BLaER1 treated with 17β-estradiol and CSF1 and Interleukin-3, amounts not matched to agents 10 nM and 100 nM (cell line): ENCODE measurements around the gene ERBB4.

Experiments used
- H3K27ac ChIP-seq, 11 experiments: shearing (Covaris generic); formaldehyde crosslinking; 2 replicates each; pipeline ENCODE4 v1.8.1; 2022
- H3K27me3 ChIP-seq, 11 experiments: shearing (Covaris generic); formaldehyde crosslinking; 2 replicates each; pipeline ENCODE4 v1.8.1; 2022
- H3K36me3 ChIP-seq, 11 experiments: shearing (Covaris generic); formaldehyde crosslinking; 2 replicates each; pipeline ENCODE4 v1.8.1; 2022
- H3K4me1 ChIP-seq, 10 experiments: shearing (Covaris generic); formaldehyde crosslinking; 2 replicates each; pipeline ENCODE4 v1.8.1; 2022
- H3K4me2 ChIP-seq, 11 experiments: shearing (Covaris generic); formaldehyde crosslinking; 2 replicates each; pipeline ENCODE4 v1.8.1; 2022
- H3K4me3 ChIP-seq, 10 experiments: shearing (Covaris generic); formaldehyde crosslinking; 2 replicates each; pipeline ENCODE4 v1.8.1; 2022
- H3K9ac ChIP-seq, 11 experiments: shearing (Covaris generic); formaldehyde crosslinking; 2 replicates each; pipeline ENCODE4 v1.8.1; 2022
- H3K9me3 ChIP-seq, 11 experiments: shearing (Covaris generic); formaldehyde crosslinking; replicated peaks in 1 of 11; 2 replicates each; pipeline ENCODE4 v1.8.1; 2022
- H4K20me1 ChIP-seq, 11 experiments: shearing (Covaris generic); formaldehyde crosslinking; 2 replicates each; pipeline ENCODE4 v1.8.1; 2022
- Cebpa-rat ChIP-seq, 11 experiments: shearing (Covaris generic); IDR thresholded peaks; 2 replicates each; pipeline ENCODE4 v1.8.1; 2022

ERBB4 gene

DNA sequence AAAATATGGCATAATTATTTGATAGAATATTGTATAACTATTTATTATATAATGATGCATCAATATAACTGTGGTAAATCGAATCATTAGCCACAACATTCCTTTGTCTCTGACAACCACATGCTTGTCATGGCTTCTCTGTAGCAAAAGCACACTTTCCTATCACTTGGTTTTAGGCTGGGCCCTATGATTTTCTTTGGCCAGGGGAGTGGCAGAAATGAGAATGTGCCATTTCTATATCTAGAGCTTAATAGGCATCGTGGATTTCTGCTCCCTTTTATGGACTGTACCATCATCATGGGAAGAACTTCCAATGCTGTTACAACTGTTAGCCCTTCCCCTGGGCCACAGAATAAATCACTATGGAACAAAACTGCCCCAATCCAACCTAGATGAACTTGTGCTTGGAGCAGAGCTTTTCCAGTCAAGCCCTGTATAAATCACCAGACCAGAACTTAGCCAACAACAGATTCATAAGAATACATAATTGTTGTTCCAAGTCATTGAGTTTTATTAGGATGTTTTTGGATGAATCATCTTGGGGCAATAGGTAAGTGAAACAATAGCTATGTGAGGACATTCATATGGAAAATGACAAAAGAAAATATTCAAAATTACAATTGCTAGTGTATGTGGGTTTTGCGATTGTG, 715.8 kb downstream of the ERBB4 start:
- Histone ChIP-seq H3K4me3 (no peak overlapping the region), H3K27ac (no peak overlapping the region)
- no peak for TF ChIP-seq Cebpa-rat (IDR thresholded peaks at IDR 0.05)

DNA sequence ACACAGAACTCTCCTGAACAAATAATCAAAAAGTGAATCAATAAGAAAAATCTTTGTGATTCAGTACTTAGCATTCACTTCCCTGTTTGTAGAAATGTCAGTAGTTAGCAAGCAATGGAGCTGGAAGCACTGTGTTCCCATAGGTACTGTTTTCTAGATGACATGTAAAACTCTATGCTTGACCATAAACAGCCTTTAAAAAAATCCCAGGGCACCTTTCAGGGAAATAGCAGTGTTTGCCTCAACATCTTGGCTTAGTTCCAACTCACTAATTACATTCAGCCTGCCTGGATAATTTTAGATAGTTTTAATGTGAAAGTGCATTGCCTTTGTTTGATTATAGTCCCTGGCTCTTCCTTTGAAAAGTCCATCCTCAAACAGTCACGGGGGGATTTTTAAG, 721.8 kb downstream of the ERBB4 start:
- no peak for TF ChIP-seq Cebpa-rat (IDR thresholded peaks at IDR 0.05)

More for the DNA sequence above, 715.8 kb downstream of the ERBB4 start:
- Histone ChIP-seq H3K9me3 (peaks cover 0 to 4% (median 0%) of the 10 kb centered on the region in 11 experiments; a peak in 1 of 22 replicates), H3K27me3 (no peaks in the 10 kb centered on the region), H3K36me3 (no peaks in the 10 kb centered on the region), H3K4me1 (no peaks in the 10 kb centered on the region), H4K20me1 (no peaks in the 10 kb centered on the region), H3K9ac (no peak overlapping the region), H3K4me2 (no peak overlapping the region)

DNA sequence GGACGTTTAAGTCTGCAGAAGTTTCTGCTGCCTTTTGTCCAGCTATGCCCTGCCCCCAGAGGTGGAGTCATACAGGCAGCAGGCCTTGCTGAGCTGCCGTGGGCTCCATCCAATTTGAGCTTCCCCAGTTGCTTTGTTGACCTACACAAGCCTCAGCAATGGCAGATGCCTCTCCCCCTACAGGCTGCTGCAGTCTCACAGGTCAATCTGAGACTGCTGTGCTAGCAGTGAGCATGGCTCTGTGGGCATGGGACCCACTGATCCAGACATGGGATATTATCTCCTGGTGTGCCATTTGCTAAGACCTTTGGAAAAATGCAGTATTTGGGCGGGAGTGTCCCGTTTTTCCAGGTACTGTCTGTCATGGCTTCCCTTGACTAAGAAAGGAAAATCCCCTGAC, 726.0 kb downstream of the ERBB4 start:
- H3K9me3 ChIP-seq = no peaks in the 10 kb centered on the region
- no peak overlapping the region for H3K9ac ChIP-seq
- TF ChIP-seq Cebpa-rat (IDR thresholded peaks at IDR 0.05) = no peak
- H3K36me3 ChIP-seq = no peaks in the 10 kb centered on the region
- H3K4me1 ChIP-seq = no peaks in the 10 kb centered on the region
- H4K20me1 ChIP-seq = no peaks in the 10 kb centered on the region
- no peak overlapping the region for H3K4me3 ChIP-seq
- no peaks in the 10 kb centered on the region for H3K27me3 ChIP-seq
- H3K27ac ChIP-seq = no peak overlapping the region
- no peak overlapping the region for H3K4me2 ChIP-seq

More for the DNA sequence above, 721.8 kb downstream of the ERBB4 start:
- no peaks in the 10 kb centered on the region for H4K20me1 ChIP-seq
- no peak overlapping the region for H3K4me2 ChIP-seq
- no peaks in the 10 kb centered on the region for H3K36me3 ChIP-seq
- no peak overlapping the region for H3K9ac ChIP-seq
- no peak overlapping the region for H3K27ac ChIP-seq
- H3K4me1 ChIP-seq = no peaks in the 10 kb centered on the region
- no peaks in the 10 kb centered on the region for H3K27me3 ChIP-seq
- peaks cover 0 to 4% (median 0%) of the 10 kb centered on the region in 11 experiments; a peak in 1 of 22 replicates for H3K9me3 ChIP-seq
- H3K4me3 ChIP-seq = no peak overlapping the region

DNA sequence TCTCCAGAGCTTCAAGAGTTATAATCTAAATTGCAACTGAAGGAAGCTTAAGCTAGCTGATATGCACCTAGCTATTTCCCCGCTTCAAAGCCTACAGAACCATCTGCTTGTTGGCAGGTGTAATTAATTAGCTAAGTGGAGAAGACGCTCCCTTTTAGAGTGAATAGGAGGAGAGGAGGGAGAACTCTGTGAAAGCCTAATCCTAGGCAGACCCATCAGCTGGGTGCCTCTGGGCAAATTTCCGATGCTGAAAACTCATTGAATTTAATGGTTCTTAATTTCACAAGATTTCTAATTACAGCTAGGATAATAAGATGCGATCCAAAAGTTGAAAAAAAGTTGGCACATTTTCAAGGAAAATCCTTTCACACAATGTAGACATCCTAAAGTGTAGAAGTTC, 735.9 kb downstream of the ERBB4 start:
- Histone ChIP-seq H3K4me2 (no peak overlapping the region), H3K36me3 (no peaks in the 10 kb centered on the region)
- no peak for TF ChIP-seq Cebpa-rat (IDR thresholded peaks at IDR 0.05)

DNA sequence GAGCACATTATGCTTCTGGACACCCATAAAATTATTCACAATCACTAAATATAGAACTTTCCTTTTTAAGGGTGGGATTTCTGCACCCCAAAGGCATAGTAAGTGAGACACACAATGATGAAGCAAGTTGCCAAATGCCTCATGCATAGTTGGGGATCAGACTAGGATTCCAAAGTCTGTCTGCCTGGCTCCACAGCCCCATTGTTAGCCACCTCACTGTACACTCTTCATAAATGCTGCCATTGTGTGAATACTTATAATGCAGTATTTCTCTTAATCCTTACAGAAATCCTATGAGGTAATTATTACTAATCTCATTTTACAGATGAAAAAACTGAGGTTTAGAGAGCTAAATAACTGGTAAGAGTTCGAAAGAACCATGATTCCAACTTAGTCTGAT, 738.6 kb downstream of the ERBB4 start:
- H3K4me2 ChIP-seq = no peak overlapping the region
- no peaks in the 10 kb centered on the region for H3K36me3 ChIP-seq
- H3K27me3 ChIP-seq = no peaks in the 10 kb centered on the region
- H3K4me3 ChIP-seq = no peak overlapping the region
- TF ChIP-seq Cebpa-rat (IDR thresholded peaks at IDR 0.05) = no peak
- no peak overlapping the region for H3K9ac ChIP-seq
- H3K9me3 ChIP-seq = no peaks in the 10 kb centered on the region
- no peaks in the 10 kb centered on the region for H3K4me1 ChIP-seq
- no peaks in the 10 kb centered on the region for H4K20me1 ChIP-seq
- H3K27ac ChIP-seq = no peak overlapping the region

More for the DNA sequence above, 735.9 kb downstream of the ERBB4 start:
- Histone ChIP-seq H4K20me1 (no peaks in the 10 kb centered on the region), H3K9ac (no peak overlapping the region), H3K27ac (no peak overlapping the region), H3K9me3 (no peaks in the 10 kb centered on the region), H3K27me3 (no peaks in the 10 kb centered on the region), H3K4me1 (no peaks in the 10 kb centered on the region), H3K4me3 (no peak overlapping the region)

DNA sequence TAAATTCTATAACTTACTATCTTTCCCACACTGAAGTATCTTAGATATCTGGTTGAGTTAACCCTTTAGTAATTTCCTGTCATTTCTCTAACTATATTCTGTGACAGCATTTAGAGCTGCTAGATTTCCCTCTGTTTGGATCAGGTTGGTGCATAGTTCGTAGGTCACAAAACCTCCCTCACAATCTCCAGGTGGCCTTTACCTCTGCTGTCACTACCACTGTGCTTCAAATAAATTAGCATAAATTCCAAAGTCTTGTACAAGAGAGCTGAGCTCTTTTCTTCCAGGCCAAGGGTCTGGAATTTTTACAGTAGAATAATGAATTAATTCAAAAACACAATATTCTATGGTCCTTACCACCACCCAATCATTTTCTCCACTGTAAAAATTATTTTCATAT, 739.7 kb downstream of the ERBB4 start:
- H4K20me1 ChIP-seq = no peaks in the 10 kb centered on the region
- H3K4me3 ChIP-seq = no peak overlapping the region
- H3K9me3 ChIP-seq = no peaks in the 10 kb centered on the region

DNA sequence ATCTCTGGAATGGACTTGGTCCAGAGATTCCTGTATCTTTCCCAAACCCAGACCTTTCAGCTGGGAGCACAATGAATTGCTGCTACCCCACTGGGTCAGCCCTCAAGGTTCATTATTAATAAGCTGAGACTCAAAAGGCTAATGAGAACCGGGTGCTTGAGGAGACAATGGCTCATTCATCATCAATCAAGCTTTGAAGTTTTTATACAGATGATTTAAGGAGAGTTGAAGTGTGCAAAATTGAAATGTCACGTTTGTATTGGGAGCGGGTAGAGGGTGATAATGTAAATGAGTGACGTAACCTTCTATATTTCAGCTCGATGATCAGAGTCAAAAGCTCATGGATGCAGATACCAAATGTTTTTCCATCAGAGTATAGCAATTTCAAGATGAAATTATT, 744.9 kb downstream of the ERBB4 start:
- H4K20me1 ChIP-seq = no peaks in the 10 kb centered on the region
- no peaks in the 10 kb centered on the region for H3K36me3 ChIP-seq
- H3K4me2 ChIP-seq = no peak overlapping the region
- no peak overlapping the region for H3K27ac ChIP-seq
- no peaks in the 10 kb centered on the region for H3K9me3 ChIP-seq
- no peak overlapping the region for H3K4me3 ChIP-seq
- no peak overlapping the region for H3K9ac ChIP-seq
- H3K27me3 ChIP-seq = no peaks in the 10 kb centered on the region
- TF ChIP-seq Cebpa-rat (IDR thresholded peaks at IDR 0.05) = no peak
- no peaks in the 10 kb centered on the region for H3K4me1 ChIP-seq

More for the DNA sequence above, 739.7 kb downstream of the ERBB4 start:
- Histone ChIP-seq H3K9ac (no peak overlapping the region), H3K27ac (no peak overlapping the region), H3K27me3 (no peaks in the 10 kb centered on the region), H3K4me1 (no peaks in the 10 kb centered on the region), H3K36me3 (no peaks in the 10 kb centered on the region), H3K4me2 (no peak overlapping the region)
- TF ChIP-seq Cebpa-rat (IDR thresholded peaks at IDR 0.05) = no peak

DNA sequence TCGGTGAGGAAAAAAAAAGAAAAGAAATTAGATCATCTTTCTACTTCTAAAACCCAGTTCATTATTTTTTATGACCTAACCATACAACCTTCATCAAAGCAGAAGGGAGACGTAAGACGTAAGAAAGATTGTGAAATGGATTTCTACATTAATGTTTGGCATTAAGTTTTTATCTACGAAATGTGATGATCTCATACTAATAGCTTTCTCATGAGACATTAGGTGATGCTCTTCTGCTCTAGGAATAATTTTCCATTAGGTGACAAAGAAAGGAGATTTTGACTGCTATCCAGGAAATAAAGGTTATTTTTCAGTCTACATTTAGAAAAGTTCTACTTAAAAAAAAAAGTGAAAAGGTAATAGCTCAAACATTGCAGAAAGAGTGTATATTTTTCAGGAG, 748.6 kb downstream of the ERBB4 start:
- Histone ChIP-seq H3K27ac (no peak overlapping the region), H3K4me3 (no peak overlapping the region), H4K20me1 (no peaks in the 10 kb centered on the region), H3K4me2 (no peak overlapping the region), H3K36me3 (no peaks in the 10 kb centered on the region), H3K9ac (no peak overlapping the region), H3K9me3 (no peaks in the 10 kb centered on the region), H3K4me1 (no peaks in the 10 kb centered on the region), H3K27me3 (no peaks in the 10 kb centered on the region)
- TF ChIP-seq Cebpa-rat (IDR thresholded peaks at IDR 0.05) = no peak

DNA sequence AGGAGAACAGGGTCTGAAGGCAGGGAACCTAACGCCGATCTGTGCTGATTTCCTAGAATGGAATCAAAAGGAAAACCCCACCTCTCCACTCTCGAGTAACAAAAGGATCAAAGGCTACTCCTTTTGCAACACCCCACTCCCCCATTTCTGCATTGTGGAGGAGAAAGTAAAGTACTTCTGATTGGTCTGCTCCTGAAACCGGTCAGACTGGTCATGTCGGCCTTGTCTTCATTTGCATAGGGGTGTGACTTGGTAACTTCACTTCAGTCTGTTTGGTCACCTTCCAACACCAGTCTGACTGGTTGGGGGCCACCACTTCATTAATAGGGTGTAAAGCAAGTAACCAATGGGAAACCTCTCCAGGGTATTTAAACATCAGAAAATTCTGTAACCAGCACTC, 771.9 kb downstream of the ERBB4 start:
- no peak overlapping the region for H3K4me3 ChIP-seq
- H3K27ac ChIP-seq = no peak overlapping the region
- no peaks in the 10 kb centered on the region for H3K27me3 ChIP-seq
- no peaks in the 10 kb centered on the region for H3K4me1 ChIP-seq
- H3K36me3 ChIP-seq = no peaks in the 10 kb centered on the region
- no peak overlapping the region for H3K9ac ChIP-seq
- TF ChIP-seq Cebpa-rat (IDR thresholded peaks at IDR 0.05) = no peak
- H3K9me3 ChIP-seq = no peaks in the 10 kb centered on the region
- H3K4me2 ChIP-seq = no peak overlapping the region
- no peaks in the 10 kb centered on the region; a peak in 1 of 22 replicates for H4K20me1 ChIP-seq

DNA sequence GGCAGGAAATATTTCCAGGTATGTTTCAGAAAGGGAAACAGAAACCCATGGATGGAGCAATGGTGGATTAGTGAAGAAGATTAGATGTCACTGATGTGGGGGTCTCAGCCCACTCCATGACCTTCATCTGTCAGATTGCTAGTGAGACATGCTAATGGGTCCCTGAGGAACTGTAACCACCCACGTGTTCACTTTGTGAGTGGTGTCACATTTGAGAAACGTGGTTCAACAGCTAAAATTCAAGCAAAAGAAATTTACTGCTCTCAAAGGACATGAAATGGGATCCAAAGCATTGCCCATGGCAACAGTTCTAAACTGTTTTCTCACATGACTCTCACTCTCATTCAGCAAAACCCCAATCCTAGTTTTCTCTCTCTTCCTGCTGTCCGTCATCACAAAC, 776.1 kb downstream of the ERBB4 start:
- Histone ChIP-seq H3K9me3 (no peaks in the 10 kb centered on the region), H3K4me2 (no peak overlapping the region), H3K4me3 (no peak overlapping the region), H3K9ac (no peak overlapping the region), H3K4me1 (no peaks in the 10 kb centered on the region), H3K36me3 (no peaks in the 10 kb centered on the region), H3K27me3 (no peaks in the 10 kb centered on the region), H3K27ac (no peak overlapping the region), H4K20me1 (no peaks in the 10 kb centered on the region; a peak in 1 of 22 replicates)
- no peak for TF ChIP-seq Cebpa-rat (IDR thresholded peaks at IDR 0.05)
